ENCODE results near the gene GFOD2.
A peak's percentile ranks its signal among the peaks of the same experiment; 100 is the strongest.

The GFOD2 gene

DNA sequence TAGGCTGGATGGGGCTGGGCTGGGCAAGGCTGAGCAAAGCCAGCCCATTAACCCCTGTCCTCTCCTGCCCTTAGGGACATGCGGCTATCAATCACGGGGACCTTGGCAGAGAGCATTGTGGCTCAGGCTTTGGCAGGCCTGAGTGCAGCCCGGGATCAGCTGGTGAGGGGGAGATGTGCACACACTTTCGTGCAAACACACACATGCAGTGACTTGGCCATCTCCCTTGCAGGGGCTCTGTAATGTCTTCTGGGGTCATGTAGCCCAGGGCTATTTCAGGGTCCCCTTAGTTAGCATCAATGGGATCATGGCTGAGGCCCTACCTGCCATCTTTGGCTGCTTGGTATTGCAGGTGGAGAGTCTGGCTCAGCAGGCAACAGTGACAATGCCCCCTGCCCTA is 67.3 kb downstream of the GFOD2 start:
- H3K36me3 ChIP-seq (ENCODE audit: control insufficient read depth, insufficient read depth, low read length), result peaks cover 4% of the 10 kb centered on the region

DNA sequence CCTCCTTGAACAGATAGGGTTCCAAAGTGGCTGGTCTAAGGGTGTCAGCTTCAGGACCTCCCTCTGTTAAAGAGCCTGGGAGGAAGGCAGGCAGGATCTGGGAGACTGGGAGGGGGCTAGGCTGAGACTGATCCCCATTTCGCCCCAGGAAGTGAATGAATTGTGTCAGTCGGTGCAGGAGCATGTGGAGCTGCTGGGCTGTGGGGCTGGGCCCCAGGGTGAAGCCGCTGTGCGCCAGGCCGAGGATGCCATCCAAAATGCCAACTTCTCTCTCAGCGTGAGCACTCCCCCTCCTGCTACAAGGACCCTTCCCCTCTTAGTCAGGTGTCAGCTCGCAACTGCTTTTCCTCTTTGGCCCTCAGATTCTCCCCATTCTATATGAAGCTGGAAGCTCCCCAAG is 68.1 kb downstream of the GFOD2 start:
- Histone ChIP-seq H3K4me1 (ENCODE audit: control insufficient read depth, insufficient read depth, low read length) (peaks cover 2% of the 10 kb centered on the region), H3K27me3 (ENCODE audit: control insufficient read depth, insufficient read depth, low read length) (peaks cover 5% of the 10 kb centered on the region), H3K36me3 (ENCODE audit: control insufficient read depth, insufficient read depth, low read length) (peaks cover 2% of the 10 kb centered on the region), H3K9me3 (ENCODE audit: control insufficient read depth, insufficient read depth, low read length) (no peaks in the 10 kb centered on the region), H3K9ac (ENCODE audit: low read depth, low read length) (no peak overlapping the region), H3K4me3 (ENCODE audit: low read depth, low read length) (no peak overlapping the region)

More for the DNA sequence above, 67.3 kb downstream of the GFOD2 start:
- Histone ChIP-seq H3K9ac (ENCODE audit: low read depth, low read length) (no peak overlapping the region), H3K4me3 (ENCODE audit: low read depth, low read length) (no peak overlapping the region), H3K27me3 (ENCODE audit: control insufficient read depth, insufficient read depth, low read length) (peaks cover 5% of the 10 kb centered on the region), H3K9me3 (ENCODE audit: control insufficient read depth, insufficient read depth, low read length) (no peaks in the 10 kb centered on the region), H3K4me1 (ENCODE audit: control insufficient read depth, insufficient read depth, low read length) (peaks cover 2% of the 10 kb centered on the region)

DNA sequence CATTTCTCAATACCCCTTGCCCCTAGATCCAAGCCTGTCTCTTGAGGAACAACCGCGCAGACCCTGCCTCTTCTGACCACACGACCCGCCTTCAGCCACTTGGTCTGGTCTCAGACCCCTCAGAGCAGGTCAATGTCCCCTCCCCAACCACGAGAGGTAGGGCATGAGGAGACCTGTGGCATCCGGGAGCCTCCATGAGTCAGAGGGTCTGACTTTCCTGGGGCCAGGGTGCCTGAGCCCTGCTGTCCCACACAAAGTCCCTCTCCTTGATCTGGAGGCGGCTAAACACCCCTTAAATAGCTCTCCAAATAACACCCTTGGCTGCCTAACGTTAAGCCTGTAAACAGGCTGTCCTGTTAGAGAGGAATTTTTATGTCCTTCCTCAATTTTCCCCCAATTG is 69.1 kb downstream of the GFOD2 start:
- Histone ChIP-seq H3K27me3 (ENCODE audit: control insufficient read depth, insufficient read depth, low read length) (peaks cover 5% of the 10 kb centered on the region), H3K4me3 (ENCODE audit: low read depth, low read length) (no peak overlapping the region), H3K9ac (ENCODE audit: low read depth, low read length) (no peak overlapping the region), H3K9me3 (ENCODE audit: control insufficient read depth, insufficient read depth, low read length) (no peaks in the 10 kb centered on the region), H3K4me1 (ENCODE audit: control insufficient read depth, insufficient read depth, low read length) (peaks cover 2% of the 10 kb centered on the region), H3K36me3 (ENCODE audit: control insufficient read depth, insufficient read depth, low read length) (peaks cover 2% of the 10 kb centered on the region)

DNA sequence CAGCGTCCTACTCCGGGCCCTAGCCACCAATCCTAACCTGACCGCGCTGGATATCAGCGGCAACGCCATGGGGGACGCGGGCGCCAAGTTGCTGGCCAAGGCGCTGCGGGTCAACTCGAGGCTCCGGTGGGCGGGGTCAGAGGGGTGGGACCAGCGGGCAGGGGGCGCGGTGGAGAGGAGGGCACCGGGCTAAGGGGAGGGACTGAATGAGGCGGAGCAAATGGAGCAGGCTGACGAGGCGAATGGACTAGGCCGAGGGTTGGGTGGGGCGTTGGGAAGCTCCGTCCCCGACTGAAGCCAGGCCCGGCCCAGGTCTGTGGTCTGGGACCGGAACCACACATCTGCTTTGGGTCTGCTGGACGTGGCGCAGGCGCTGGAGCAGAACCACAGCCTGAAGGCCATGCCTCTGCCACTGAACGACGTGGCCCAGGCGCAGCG is 69.6 kb downstream of the GFOD2 start:
- Histone ChIP-seq H3K9ac (ENCODE audit: low read depth, low read length) (no peak overlapping the region), H3K9me3 (ENCODE audit: control insufficient read depth, insufficient read depth, low read length) (no peaks in the 10 kb centered on the region), H3K36me3 (ENCODE audit: control insufficient read depth, insufficient read depth, low read length) (peaks cover 2% of the 10 kb centered on the region), H3K27me3 (ENCODE audit: control insufficient read depth, insufficient read depth, low read length) (peaks cover 5% of the 10 kb centered on the region), H3K4me3 (ENCODE audit: low read depth, low read length) (no peak overlapping the region), H3K4me1 (ENCODE audit: control insufficient read depth, insufficient read depth, low read length) (peaks cover 2% of the 10 kb centered on the region)

DNA sequence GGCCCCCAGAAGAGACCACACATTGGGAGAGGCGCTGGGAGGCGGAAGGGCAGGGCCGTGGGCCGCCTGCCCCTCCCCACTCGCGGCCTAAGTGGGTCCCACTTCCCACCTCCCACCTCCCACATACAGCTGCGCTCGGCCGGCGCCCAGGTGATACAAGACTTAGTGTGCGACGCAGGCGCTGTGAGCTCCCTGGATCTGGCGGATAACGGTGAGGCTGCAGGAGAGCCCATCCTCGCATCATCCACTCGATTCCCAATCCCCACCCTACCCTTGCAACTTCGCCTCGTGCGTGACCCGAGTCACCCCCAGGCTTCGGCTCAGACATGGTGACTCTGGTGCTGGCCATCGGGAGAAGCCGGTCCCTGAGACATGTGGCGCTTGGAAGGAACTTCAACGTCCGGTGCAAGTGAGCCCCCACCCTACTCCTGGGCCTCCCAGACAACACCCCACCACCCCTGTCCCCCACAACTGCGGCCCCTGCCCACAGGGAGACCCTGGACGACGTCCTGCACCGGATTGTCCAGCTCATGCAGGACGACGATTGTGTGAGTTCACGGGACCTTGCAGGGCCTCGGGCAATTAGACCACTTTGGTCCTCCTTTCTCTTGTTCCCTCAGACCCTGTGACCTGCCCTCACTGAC is 70.2 kb downstream of the GFOD2 start:
- Histone ChIP-seq H3K36me3 (ENCODE audit: control insufficient read depth, insufficient read depth, low read length) (peaks cover 2% of the 10 kb centered on the region), H3K27me3 (ENCODE audit: control insufficient read depth, insufficient read depth, low read length) (peaks cover 5% of the 10 kb centered on the region), H3K4me3 (ENCODE audit: low read depth, low read length) (no peak overlapping the region), H3K4me1 (ENCODE audit: control insufficient read depth, insufficient read depth, low read length) (peaks cover 2% of the 10 kb centered on the region), H3K9ac (ENCODE audit: low read depth, low read length) (no peak overlapping the region), H3K9me3 (ENCODE audit: control insufficient read depth, insufficient read depth, low read length) (no peaks in the 10 kb centered on the region)

DNA sequence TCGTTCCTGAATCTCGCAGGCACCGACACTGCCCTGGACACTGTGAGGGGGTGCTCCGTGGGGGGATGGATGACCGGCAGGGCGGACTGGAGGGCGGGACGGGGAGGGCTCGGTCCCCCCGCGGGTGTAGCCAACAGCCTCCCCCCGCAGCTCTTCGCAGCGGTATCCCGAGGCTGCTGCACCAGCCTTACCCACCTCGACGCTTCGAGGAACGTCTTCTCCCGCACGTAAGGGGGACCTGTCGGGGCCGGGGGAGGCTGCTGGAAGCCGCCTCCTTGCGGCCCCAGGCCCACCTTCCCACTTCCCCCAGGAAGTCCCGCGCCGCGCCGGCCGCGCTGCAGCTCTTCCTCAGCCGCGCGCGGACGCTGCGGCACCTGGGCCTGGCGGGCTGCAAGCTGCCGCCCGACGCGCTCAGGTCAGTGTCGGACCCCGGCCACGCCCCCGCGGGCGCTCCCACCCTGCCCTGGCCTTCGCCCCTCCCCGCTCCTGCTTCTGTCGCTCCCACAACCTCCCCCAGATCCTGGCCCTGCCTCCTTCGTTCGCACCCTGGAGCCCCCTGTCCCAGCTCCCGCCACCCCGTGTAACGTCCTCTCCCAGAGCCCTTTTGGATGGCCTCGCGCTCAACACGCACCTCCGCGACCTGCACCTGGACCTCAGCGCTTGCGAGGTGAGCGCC is 70.9 kb downstream of the GFOD2 start:
- H3K36me3 ChIP-seq (ENCODE audit: control insufficient read depth, insufficient read depth, low read length), result peaks cover 2% of the 10 kb centered on the region
- H3K9me3 ChIP-seq (ENCODE audit: control insufficient read depth, insufficient read depth, low read length), result no peaks in the 10 kb centered on the region
- no peak overlapping the region for H3K4me3 ChIP-seq (ENCODE audit: low read depth, low read length)
- H3K27me3 ChIP-seq (ENCODE audit: control insufficient read depth, insufficient read depth, low read length), result peaks cover 5% of the 10 kb centered on the region
- H3K9ac ChIP-seq (ENCODE audit: low read depth, low read length), result no peak overlapping the region
- H3K4me1 ChIP-seq (ENCODE audit: control insufficient read depth, insufficient read depth, low read length), result peaks cover 2% of the 10 kb centered on the region

DNA sequence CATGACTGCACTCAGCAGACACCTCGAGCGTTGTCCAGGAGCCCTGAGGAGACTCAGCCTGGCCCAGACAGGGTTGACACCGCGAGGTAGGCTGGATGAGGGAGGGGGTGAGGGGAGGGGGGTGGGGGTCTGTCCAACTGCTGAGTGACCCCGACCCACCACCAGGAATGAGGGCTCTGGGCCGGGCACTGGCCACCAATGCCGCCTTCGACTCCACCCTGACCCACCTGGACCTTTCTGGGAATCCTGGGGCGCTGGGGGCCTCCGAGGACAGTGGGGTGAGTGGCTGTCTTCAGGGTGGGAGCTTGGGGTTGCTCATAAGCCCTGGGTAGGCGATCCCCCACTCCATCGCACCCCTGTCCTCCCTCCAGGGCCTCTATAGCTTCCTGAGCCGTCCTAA is 71.4 kb downstream of the GFOD2 start:
- H3K27me3 ChIP-seq (ENCODE audit: control insufficient read depth, insufficient read depth, low read length), result peaks cover 5% of the 10 kb centered on the region
- no peak overlapping the region for H3K9ac ChIP-seq (ENCODE audit: low read depth, low read length)
- peaks cover 2% of the 10 kb centered on the region for H3K4me1 ChIP-seq (ENCODE audit: control insufficient read depth, insufficient read depth, low read length)
- no peaks in the 10 kb centered on the region for H3K9me3 ChIP-seq (ENCODE audit: control insufficient read depth, insufficient read depth, low read length)
- peaks cover 2% of the 10 kb centered on the region for H3K36me3 ChIP-seq (ENCODE audit: control insufficient read depth, insufficient read depth, low read length)
- H3K4me3 ChIP-seq (ENCODE audit: low read depth, low read length), result no peak overlapping the region

DNA sequence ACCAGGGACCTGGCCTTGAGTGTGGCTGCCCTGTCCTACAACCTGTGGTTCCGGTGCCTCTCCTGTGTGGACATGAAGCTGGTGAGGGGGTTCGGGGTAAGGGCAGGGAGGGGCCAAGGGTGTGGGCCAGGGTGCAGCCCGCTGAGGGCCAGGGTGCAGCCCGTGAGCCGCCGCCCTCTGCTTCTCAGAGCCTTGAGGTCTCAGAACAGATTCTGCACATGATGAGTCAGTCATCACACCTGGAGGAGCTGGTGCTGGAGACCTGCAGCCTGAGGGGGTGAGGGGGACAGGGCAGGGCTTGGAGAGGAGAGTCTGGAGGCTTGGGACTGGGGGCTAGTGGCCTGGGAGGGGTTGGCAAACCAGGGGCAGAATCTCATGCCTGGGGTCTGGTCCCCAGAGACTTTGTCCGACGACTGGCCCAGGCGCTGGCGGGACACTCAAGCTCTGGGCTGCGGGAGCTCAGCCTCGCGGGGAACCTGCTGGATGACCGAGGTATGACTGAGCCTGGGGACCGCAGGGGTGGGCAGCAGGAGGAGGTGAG is 71.9 kb downstream of the GFOD2 start:
- Histone ChIP-seq H3K4me1 (ENCODE audit: control insufficient read depth, insufficient read depth, low read length) (peaks cover 2% of the 10 kb centered on the region), H3K9me3 (ENCODE audit: control insufficient read depth, insufficient read depth, low read length) (no peaks in the 10 kb centered on the region), H3K27me3 (ENCODE audit: control insufficient read depth, insufficient read depth, low read length) (peaks cover 5% of the 10 kb centered on the region), H3K36me3 (ENCODE audit: control insufficient read depth, insufficient read depth, low read length) (peaks cover 2% of the 10 kb centered on the region), H3K9ac (ENCODE audit: low read depth, low read length) (no peak overlapping the region), H3K4me3 (ENCODE audit: low read depth, low read length) (no peak overlapping the region)

DNA sequence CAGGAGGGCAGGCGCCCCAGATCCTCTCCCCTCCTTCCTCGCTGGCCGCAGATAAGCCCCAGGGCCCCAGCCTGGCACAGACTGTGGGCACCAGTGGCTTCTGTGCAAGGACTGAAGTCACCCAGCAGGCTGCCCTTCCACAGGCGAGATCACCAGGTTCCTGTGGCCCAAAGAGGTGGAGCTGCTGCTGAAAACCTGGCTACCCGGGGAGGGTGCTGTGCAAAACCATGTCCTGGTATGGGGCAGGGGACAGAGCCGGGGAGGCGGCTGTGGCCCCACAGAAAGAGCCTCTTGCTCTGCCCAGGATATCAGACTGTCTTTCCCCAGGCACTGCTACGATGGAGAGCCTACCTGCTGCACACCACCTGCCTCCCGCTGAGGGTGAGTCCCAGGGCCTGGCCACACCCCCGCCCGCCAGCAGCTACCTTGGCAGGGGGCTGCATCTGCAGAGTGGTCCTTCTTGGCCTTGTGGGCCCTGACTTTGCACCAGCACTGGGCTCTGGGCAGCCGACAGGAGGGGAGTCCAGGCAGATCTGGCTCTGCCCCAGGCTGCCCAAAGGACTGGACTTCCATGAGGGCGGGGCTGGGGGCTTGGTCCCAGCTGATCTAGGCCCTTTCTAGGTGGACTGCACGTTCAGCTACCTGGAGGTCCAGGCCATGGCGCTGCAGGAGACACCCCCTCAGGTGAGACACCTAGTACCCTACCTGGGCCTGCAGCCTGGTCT is 73.6 kb downstream of the GFOD2 start:
- Histone ChIP-seq H3K4me1 (ENCODE audit: control insufficient read depth, insufficient read depth, low read length) (peaks cover 2% of the 10 kb centered on the region), H3K9me3 (ENCODE audit: control insufficient read depth, insufficient read depth, low read length) (no peaks in the 10 kb centered on the region), H3K27me3 (ENCODE audit: control insufficient read depth, insufficient read depth, low read length) (peaks cover 5% of the 10 kb centered on the region), H3K9ac (ENCODE audit: low read depth, low read length) (peak overlapping the region; percentile 73), H3K4me3 (ENCODE audit: low read depth, low read length) (peak overlapping the region; percentile 56), H3K36me3 (ENCODE audit: control insufficient read depth, insufficient read depth, low read length) (peaks cover 2% of the 10 kb centered on the region)

DNA sequence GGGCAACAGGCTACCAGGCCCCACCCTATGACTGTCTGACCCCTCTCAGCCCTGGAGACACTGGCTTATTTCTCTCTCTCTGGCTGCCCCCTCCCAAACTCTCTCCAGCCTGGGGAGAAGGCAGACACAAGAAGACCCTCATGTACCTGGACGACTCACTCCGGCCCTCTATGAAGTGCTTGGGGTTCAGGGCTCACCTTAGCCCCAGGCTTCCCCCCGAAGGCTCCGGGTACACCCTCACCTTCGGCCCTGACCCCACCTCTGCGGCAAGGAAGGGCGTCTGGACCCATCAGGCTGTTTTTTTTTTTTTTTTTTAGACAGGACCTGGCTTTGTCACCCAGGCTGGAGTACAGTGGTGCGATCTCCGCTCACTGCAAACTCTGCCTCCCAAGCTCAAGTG is 75.1 kb downstream of the GFOD2 start:
- Histone ChIP-seq H3K9me3 (ENCODE audit: control insufficient read depth, insufficient read depth, low read length) (no peaks in the 10 kb centered on the region), H3K9ac (ENCODE audit: low read depth, low read length) (no peak overlapping the region), H3K4me1 (ENCODE audit: control insufficient read depth, insufficient read depth, low read length) (no peaks in the 10 kb centered on the region), H3K36me3 (ENCODE audit: control insufficient read depth, insufficient read depth, low read length) (peaks cover 6% of the 10 kb centered on the region), H3K27me3 (ENCODE audit: control insufficient read depth, insufficient read depth, low read length) (peaks cover 5% of the 10 kb centered on the region), H3K4me3 (ENCODE audit: low read depth, low read length) (no peak overlapping the region)

DNA sequence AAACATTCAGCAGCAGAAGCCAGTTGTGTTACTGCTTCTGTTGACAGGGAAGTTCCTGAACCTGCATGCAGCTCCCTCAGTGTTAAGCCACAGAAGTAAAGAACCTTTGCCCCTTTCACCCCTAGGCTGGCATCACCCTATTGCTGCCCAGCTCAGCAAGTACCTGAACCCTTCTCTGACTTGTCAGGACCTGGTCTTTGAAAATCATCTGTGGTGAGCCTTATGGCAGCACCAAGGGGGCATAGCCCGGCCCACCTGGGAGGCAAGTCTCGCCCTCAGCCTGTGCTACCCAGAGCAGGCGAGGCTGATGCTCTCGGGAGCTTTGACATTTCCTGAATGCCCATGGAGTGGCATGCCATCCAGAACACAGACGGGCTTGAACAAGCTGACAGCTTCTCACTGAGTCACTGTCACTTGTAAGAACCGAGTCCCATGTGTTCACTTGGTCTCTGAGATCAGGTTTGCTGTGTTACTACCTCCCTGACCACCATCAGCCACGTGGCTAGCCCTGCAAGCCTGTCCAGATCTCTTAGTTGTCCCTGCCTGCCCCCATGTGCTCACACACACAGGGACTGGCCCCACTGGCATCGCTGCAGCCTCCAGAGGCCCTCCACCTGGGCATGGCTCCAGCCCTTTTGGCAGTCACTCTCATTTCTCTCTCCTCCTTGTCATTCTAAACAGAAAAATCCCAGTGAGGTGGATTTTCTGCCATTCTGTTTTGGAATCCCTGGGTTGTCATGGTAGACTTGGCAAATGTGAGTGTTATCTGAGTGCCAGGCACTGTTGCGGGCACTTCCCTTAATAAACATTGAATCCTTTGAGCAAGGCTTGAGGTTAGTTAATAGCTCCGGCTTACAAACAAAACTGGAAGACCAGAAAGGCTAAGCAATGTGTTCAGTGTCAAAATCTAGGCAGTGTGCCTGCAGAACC is 77.1 kb downstream of the GFOD2 start:
- H3K27me3 ChIP-seq (ENCODE audit: control insufficient read depth, insufficient read depth, low read length), result no peaks in the 10 kb centered on the region
- no peak overlapping the region for H3K9ac ChIP-seq (ENCODE audit: low read depth, low read length)
- peaks cover 21% of the 10 kb centered on the region for H3K36me3 ChIP-seq (ENCODE audit: control insufficient read depth, insufficient read depth, low read length)
- H3K4me3 ChIP-seq (ENCODE audit: low read depth, low read length), result no peak overlapping the region
- no peaks in the 10 kb centered on the region for H3K9me3 ChIP-seq (ENCODE audit: control insufficient read depth, insufficient read depth, low read length)
- H3K4me1 ChIP-seq (ENCODE audit: control insufficient read depth, insufficient read depth, low read length), result no peaks in the 10 kb centered on the region

Measured in iPS-15b (cell line).